HepG2 (cell line): ENCODE results near the gene CAPN11. TPM values are rescaled to one million over a fixed set of nuclear protein-coding genes. Genes with fewer than 3 reads are reported as not detected.

Experiments
- ETV5 ChIP-seq: IDR thresholded peaks from 2 replicates; pipeline ENCODE4 v1.6.1; 2018; ENCODE audit warnings: missing biosample characterization, missing genetic modification reagents, inconsistent platforms, borderline replicate concordance
- HES4 ChIP-seq: sonication (generic); formaldehyde crosslinking; IDR thresholded peaks from 2 replicates; pipeline ENCODE4 v1.9.0; 2021; ENCODE audit warnings: mild to moderate bottlenecking, missing genetic modification reagents, borderline replicate concordance
- RARA ChIP-seq: IDR thresholded peaks from 2 replicates; pipeline ENCODE4 v1.6.1; 2016; ENCODE audit warnings: missing genetic modification reagents, missing compliant biosample characterization
- RELA ChIP-seq: sonication (generic); formaldehyde crosslinking; IDR thresholded peaks from 2 replicates; pipeline ENCODE4 v1.4.0; 2020; ENCODE audit warnings: missing genetic modification reagents
- SMARCC2 ChIP-seq: fragments of 450-650 bp; IDR thresholded peaks from 2 replicates; pipeline ENCODE4 v1.6.1; 2017; ENCODE audit warnings: antibody characterized with exemption, mild to moderate bottlenecking
- TRIM24 ChIP-seq: sonication (generic); formaldehyde crosslinking; IDR thresholded peaks from 2 replicates; pipeline ENCODE4 v1.8.0; 2022; ENCODE audit warnings: mild to moderate bottlenecking, missing genetic modification reagents
- ZNF235 ChIP-seq: sonication (generic); formaldehyde crosslinking; IDR thresholded peaks from 2 replicates; pipeline ENCODE4 v1.8.1; 2023; ENCODE audit warnings: mild to moderate bottlenecking, missing genetic modification reagents, borderline replicate concordance
- ZNF605 ChIP-seq: sonication (generic); formaldehyde crosslinking; IDR thresholded peaks from 2 replicates; pipeline ENCODE4 v1.8.0; 2022; ENCODE audit warnings: mild to moderate bottlenecking, missing genetic modification reagents
- ZNF619 ChIP-seq: sonication (generic); formaldehyde crosslinking; IDR thresholded peaks from 2 replicates; pipeline ENCODE4 v1.4.0; 2020; ENCODE audit warnings: mild to moderate bottlenecking, missing genetic modification reagents
- polyA plus RNA-seq, 8 experiments: library from polyadenylated mRNA; depleted of rRNA in 3 of 8; stranded (reverse) in 7 of 8; unstranded in 1 of 8; fragments of >200 nt; fragmentation: Illumina TruSeq in 4 of 8; extraction: Trizol in 4 of 8; gene quantifications; 2 replicates each; pipeline versions ENCODE4 v1.2.1 to v1.2.3, GENCODE V29; 2011 to 2016; ENCODE audit warnings: low read depth in 4 of 8, missing spikeins in 1 of 8, mixed read lengths in 1 of 8; ENCODE audit not compliant: insufficient read depth in 1 of 8
- total RNA-seq, 5 experiments: library from RNA; depleted of rRNA; stranded (reverse); fragments of >200 nt; fragmentation: Illumina TruSeq; extraction: Trizol; gene quantifications; 2 replicates each; pipeline ENCODE4 v1.2.3, GENCODE V29; 2016; ENCODE audit warnings: low read depth in 1 of 5
- TF ChIP-seq, protein P1 (sequence below): sonication (generic); formaldehyde crosslinking; IDR thresholded peaks from 2 replicates; pipeline ENCODE4 v1.4.0; 2020; ENCODE audit warnings: missing genetic modification reagents
- TF ChIP-seq, protein P2 (sequence below): sonication (generic); formaldehyde crosslinking; IDR thresholded peaks from 2 replicates; pipeline ENCODE4 v1.4.0; 2020; ENCODE audit warnings: missing genetic modification reagents
- TF ChIP-seq, protein P3 (sequence below): sonication (generic); formaldehyde crosslinking; IDR thresholded peaks from 2 replicates; pipeline ENCODE4 v1.4.0; 2020; ENCODE audit warnings: missing genetic modification reagents
- TF ChIP-seq, protein P4 (sequence below), 2 experiments: sonication (generic) in 1 of 2; formaldehyde crosslinking in 1 of 2; IDR thresholded peaks; 2 replicates each; pipeline versions ENCODE4 v1.6.1 to v1.9.0; 2014 to 2022; ENCODE audit warnings: antibody characterized with exemption in 1 of 2, borderline replicate concordance in 1 of 2, inconsistent platforms in 1 of 2, low read depth in 1 of 2, missing genetic modification reagents in 1 of 2

The CAPN11 gene
- total and polyA plus RNA-seq, 2 of the 13 experiments (the other 11 are each of a cell fraction or from before 2014, with no cell fraction given), result 0.07 to 0.11 TPM

DNA sequence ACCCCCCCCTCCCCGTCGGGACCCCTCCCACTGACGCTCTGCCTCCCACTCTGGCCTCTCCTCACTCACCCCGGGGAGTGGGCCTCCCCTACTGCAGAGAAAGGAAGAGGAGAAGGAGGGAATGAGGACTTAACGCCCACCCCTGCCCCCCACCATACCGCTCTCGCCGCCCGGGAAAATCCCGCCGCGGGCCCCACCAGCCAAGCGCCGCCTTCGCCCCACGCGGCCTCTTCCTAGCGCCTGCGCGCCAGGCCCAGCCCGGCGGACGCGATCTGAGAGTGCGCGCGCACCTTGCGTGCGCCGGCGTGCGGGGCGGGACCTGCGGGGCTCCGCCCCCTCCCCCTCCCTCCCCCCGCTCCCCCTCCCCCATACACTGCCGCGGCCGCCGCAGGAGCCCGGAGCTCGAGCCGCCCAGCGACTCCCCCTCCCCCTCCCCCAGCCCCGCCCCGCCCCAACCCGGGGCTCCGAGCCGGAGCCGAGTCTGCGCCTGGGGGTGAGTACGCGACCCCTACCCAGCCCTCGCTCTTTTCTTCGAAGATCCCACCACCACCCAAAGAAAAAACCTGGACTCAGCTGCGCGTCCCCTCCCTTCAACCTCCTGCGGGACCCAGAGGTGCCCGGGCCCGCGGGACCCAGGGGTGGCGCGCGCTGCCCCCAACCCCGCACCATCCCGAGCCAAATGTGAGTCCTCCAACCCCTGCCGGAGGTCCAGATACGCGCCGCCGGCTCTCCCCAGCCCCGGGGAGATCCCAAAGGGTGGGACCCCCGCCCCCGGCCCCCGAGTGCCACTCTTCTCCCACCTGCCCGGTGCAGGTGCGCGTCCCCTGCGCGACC is 31.2 kb upstream of the CAPN11 start, which contains the start of the genes MRPL14 and TMEM63B (continued):
- peak; percentile 42; the same call in 1 of the 2 replicates for TF ChIP-seq HES4 (CRISPR knock-in tag)
- TF ChIP-seq, protein P1, sequence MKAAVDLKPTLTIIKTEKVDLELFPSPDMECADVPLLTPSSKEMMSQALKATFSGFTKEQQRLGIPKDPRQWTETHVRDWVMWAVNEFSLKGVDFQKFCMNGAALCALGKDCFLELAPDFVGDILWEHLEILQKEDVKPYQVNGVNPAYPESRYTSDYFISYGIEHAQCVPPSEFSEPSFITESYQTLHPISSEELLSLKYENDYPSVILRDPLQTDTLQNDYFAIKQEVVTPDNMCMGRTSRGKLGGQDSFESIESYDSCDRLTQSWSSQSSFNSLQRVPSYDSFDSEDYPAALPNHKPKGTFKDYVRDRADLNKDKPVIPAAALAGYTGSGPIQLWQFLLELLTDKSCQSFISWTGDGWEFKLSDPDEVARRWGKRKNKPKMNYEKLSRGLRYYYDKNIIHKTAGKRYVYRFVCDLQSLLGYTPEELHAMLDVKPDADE (CRISPR knock-in tag), result no peak
- no peak for TF ChIP-seq SMARCC2
- TF ChIP-seq, protein P2, sequence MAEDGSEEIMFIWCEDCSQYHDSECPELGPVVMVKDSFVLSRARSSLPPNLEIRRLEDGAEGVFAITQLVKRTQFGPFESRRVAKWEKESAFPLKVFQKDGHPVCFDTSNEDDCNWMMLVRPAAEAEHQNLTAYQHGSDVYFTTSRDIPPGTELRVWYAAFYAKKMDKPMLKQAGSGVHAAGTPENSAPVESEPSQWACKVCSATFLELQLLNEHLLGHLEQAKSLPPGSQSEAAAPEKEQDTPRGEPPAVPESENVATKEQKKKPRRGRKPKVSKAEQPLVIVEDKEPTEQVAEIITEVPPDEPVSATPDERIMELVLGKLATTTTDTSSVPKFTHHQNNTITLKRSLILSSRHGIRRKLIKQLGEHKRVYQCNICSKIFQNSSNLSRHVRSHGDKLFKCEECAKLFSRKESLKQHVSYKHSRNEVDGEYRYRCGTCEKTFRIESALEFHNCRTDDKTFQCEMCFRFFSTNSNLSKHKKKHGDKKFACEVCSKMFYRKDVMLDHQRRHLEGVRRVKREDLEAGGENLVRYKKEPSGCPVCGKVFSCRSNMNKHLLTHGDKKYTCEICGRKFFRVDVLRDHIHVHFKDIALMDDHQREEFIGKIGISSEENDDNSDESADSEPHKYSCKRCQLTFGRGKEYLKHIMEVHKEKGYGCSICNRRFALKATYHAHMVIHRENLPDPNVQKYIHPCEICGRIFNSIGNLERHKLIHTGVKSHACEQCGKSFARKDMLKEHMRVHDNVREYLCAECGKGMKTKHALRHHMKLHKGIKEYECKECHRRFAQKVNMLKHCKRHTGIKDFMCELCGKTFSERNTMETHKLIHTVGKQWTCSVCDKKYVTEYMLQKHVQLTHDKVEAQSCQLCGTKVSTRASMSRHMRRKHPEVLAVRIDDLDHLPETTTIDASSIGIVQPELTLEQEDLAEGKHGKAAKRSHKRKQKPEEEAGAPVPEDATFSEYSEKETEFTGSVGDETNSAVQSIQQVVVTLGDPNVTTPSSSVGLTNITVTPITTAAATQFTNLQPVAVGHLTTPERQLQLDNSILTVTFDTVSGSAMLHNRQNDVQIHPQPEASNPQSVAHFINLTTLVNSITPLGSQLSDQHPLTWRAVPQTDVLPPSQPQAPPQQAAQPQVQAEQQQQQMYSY, result no peak
- TF ChIP-seq ZNF235 (CRISPR knock-in tag), result peak; percentile 13; the same call in 1 of the 2 replicates
- no peak for TF ChIP-seq TRIM24 (CRISPR knock-in tag)
- TF ChIP-seq, protein P3, sequence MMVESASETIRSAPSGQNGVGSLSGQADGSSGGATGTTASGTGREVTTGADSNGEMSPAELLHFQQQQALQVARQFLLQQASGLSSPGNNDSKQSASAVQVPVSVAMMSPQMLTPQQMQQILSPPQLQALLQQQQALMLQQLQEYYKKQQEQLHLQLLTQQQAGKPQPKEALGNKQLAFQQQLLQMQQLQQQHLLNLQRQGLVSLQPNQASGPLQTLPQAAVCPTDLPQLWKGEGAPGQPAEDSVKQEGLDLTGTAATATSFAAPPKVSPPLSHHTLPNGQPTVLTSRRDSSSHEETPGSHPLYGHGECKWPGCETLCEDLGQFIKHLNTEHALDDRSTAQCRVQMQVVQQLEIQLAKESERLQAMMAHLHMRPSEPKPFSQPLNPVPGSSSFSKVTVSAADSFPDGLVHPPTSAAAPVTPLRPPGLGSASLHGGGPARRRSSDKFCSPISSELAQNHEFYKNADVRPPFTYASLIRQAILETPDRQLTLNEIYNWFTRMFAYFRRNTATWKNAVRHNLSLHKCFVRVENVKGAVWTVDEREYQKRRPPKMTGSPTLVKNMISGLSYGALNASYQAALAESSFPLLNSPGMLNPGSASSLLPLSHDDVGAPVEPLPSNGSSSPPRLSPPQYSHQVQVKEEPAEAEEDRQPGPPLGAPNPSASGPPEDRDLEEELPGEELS, result peak; percentile 23; the same call in 1 of the 2 replicates
- no peak for TF ChIP-seq ETV5 (CRISPR knock-in tag)
- 0 out of 2 replicates have a peak, but pooled peaks have one; percentile 71 for TF ChIP-seq RELA (CRISPR knock-in tag)
- TF ChIP-seq ZNF619, result no peak
- TF ChIP-seq ZNF605, result no peak
- TF ChIP-seq RARA (CRISPR knock-in tag), result no peak
- TF ChIP-seq, protein P4, sequence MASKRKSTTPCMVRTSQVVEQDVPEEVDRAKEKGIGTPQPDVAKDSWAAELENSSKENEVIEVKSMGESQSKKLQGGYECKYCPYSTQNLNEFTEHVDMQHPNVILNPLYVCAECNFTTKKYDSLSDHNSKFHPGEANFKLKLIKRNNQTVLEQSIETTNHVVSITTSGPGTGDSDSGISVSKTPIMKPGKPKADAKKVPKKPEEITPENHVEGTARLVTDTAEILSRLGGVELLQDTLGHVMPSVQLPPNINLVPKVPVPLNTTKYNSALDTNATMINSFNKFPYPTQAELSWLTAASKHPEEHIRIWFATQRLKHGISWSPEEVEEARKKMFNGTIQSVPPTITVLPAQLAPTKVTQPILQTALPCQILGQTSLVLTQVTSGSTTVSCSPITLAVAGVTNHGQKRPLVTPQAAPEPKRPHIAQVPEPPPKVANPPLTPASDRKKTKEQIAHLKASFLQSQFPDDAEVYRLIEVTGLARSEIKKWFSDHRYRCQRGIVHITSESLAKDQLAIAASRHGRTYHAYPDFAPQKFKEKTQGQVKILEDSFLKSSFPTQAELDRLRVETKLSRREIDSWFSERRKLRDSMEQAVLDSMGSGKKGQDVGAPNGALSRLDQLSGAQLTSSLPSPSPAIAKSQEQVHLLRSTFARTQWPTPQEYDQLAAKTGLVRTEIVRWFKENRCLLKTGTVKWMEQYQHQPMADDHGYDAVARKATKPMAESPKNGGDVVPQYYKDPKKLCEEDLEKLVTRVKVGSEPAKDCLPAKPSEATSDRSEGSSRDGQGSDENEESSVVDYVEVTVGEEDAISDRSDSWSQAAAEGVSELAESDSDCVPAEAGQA (IDR thresholded peaks at IDR 0.05; ENCODE audit: low read depth), result no peak
- TF ChIP-seq, protein P4 (CRISPR knock-in tag; IDR thresholded peaks at IDR 0.05; ENCODE audit: borderline replicate concordance), result no peak
